ENCODE measurements around the gene NREP. TPM values are rescaled to one million over a fixed set of nuclear protein-coding genes. Genes with fewer than 3 reads are reported as not detected.

Gene NREP, protein sequence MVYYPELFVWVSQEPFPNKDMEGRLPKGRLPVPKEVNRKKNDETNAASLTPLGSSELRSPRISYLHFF
- 10 to 100 TPM in 1 of 5 experiments, 1 to 10 TPM in 4; 3.5 to 28.7 (median 5.1) TPM for total RNA-seq
- polyA plus RNA-seq, result 10 to 100 TPM in 1 of 2 donors, 1 to 10 TPM in 1; 9.8 to 13.4 TPM
- total RNA-seq, result 3.8 reads per million, percentile 19 among the genes with 10 or more reads in this experiment

DNA sequence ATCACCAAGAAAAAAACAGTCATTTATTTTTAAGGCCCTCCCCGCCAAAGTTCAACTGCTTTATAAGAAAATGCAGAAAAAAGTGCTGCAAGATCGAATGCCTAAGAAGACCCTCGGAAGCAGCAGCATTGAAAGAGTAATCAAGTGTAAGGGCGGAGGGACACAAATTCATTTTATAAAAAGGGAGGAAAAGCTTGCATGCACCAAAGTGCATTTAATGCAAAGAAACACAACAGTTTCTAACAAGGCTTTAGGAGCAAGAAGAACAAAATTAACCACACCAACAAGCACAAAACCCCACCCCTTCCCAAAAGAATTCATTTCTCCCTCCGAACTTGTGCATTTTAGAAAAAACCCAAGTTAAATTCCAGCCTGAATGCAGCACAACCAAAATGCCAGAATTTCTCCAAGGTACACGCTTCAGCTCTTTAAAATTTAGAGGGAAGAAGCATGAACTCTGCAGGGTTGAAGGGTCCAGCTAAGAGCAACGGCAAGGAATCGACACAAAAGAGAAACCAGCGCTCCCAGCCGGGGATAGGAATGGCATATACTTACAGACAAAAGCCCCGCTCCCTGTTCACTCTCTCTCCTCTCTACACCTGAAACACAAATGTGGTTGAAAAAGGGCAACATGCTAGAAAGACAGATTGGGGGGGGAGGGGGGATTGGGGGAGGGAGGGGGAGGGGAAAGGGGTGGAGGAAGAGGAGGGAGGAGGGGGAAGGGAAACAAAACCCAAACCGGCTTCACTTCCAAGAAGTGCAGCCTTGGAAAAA lies at the start of gene NREP:
Gene NREP (minus strand): TSS at position 614 of the 774 bp plus-strand sequence. CDS start 1,422 bp downstream, outside the sequence.
- intact Hi-C loops (cut with micrococcal nuclease), result loop anchor here (1.0 to 10.0 kb wide), 16 partner anchors 14 to 1221 kb away; partner anchors contain the start of genes SLC25A46 (in 2 of the 2), STARD4 (in 2 of the 2), WDR36 (in 2 of the 2) and DCP2 (in 1 of the 2)
- DNase-seq (peak in 2 of 9 donors; percentile 31 to 40), ATAC-seq (no peak)
- Mint-ChIP-seq H3K4me3 (peak within 1 kb of the TSS; percentile 83 to 94 (median 90)), H3K36me3 (peaks cover 0 to 12% (median 0%) of the 10 kb centered on the region in 5 donors), H3K27me3 (peaks cover 0 to 4% (median 0%) of the 10 kb centered on the region in 5 donors), H3K9me3 (no peaks in the 10 kb centered on the region), H3K4me1 (peaks cover 4 to 32% (median 18%) of the 10 kb centered on the region in 7 donors), H3K27ac (peak within 1 kb of the TSS; percentile 57 to 92 (median 81))
- POLR2A ChIA-PET, result interaction anchor here (0.6 to 1.0 kb wide), 2 partner anchors 8 to 273 kb away, joined by 3 to 4 read pairs; no protein-coding TSS in a partner anchor
- Histone ChIP-seq H3K36me3 (ENCODE audit: control insufficient read depth in 2 of 3, insufficient read depth in 3 of 3, low read length in 3 of 3) (peaks cover 0 to 4% (median 0%) of the 10 kb centered on the region in 3 experiments), H3K27me3 (ENCODE audit: control insufficient read depth in 2 of 2, insufficient read depth in 2 of 2, low read length in 2 of 2) (no peaks in the 10 kb centered on the region), H3K4me3 (ENCODE audit: low read length) (peak within 1 kb of the TSS; percentile 64), H3K9me3 (ENCODE audit: control insufficient read depth in 2 of 3, low read length in 3 of 3) (no peaks in the 10 kb centered on the region), H3K27ac (ENCODE audit: low read depth, low read length) (peak within 1 kb of the TSS; percentile 75), H3K4me1 (ENCODE audit: control insufficient read depth in 2 of 2, insufficient read depth in 2 of 2, low read length in 2 of 2) (peaks cover 0 to 4% of the 10 kb centered on the region in 2 donors)
- CTCF ChIA-PET, result no interaction called here

- H3K4me1 ChIP-seq (ENCODE audit: control insufficient read depth in 2 of 2, insufficient read depth in 2 of 2, low read length in 2 of 2), result no peaks in the 10 kb centered on the region
- ATAC-seq, result no peak
- intact Hi-C loops (cut with micrococcal nuclease), result no loop called here
- CTCF ChIA-PET, result no interaction called here
- Mint-ChIP-seq H3K27me3 (peaks cover 0 to 15% (median 4%) of the 10 kb centered on the region in 5 donors), H3K27ac (no peak overlapping the region), H3K36me3 (no peaks in the 10 kb centered on the region), H3K4me1 (no peaks in the 10 kb centered on the region), H3K4me3 (no peak overlapping the region), H3K9me3 (no peaks in the 10 kb centered on the region)
- no peak overlapping the region for H3K27ac ChIP-seq (ENCODE audit: low read depth, low read length)
- no peaks in the 10 kb centered on the region for H3K36me3 ChIP-seq (ENCODE audit: control insufficient read depth in 2 of 3, insufficient read depth in 3 of 3, low read length in 3 of 3)
- H3K9me3 ChIP-seq (ENCODE audit: control insufficient read depth in 2 of 3, low read length in 3 of 3), result no peaks in the 10 kb centered on the region
- POLR2A ChIA-PET, result no interaction called here
- no peak for DNase-seq
- no peaks in the 10 kb centered on the region for H3K27me3 ChIP-seq (ENCODE audit: control insufficient read depth in 2 of 2, insufficient read depth in 2 of 2, low read length in 2 of 2)
- H3K4me3 ChIP-seq (ENCODE audit: low read length), result no peak overlapping the region
Observed at GRCh38 chr5:111806753-111807152, 49.8 kb upstream of the NREP start.

DNA sequence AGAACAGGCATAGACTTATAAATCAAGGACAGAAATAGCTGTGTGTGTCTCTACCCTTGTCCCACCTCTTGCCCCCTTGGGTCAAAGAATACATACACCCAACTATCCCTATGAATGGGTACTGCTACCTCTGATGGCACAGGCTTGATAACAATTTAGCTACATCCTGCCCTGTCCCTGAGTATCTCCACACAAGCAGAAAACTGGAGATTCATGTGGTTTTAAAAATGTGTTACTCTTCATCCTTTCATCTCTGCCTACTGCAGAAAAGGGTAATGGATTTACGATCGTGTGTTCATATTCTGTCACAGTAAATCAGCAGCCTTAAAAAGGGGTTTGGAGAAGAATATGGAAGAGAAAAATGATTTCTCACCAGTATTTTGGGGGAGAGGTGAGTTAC lies 49.2 kb upstream of the NREP start:
- POLR2A ChIA-PET, result no interaction called here
- Histone ChIP-seq H3K27me3 (ENCODE audit: control insufficient read depth in 2 of 2, insufficient read depth in 2 of 2, low read length in 2 of 2) (no peaks in the 10 kb centered on the region), H3K9me3 (ENCODE audit: control insufficient read depth in 2 of 3, low read length in 3 of 3) (no peaks in the 10 kb centered on the region), H3K36me3 (ENCODE audit: control insufficient read depth in 2 of 3, insufficient read depth in 3 of 3, low read length in 3 of 3) (no peaks in the 10 kb centered on the region), H3K4me1 (ENCODE audit: control insufficient read depth in 2 of 2, insufficient read depth in 2 of 2, low read length in 2 of 2) (no peaks in the 10 kb centered on the region), H3K4me3 (ENCODE audit: low read length) (no peak overlapping the region), H3K27ac (ENCODE audit: low read depth, low read length) (no peak overlapping the region)
- CTCF ChIA-PET, result no interaction called here
- no peaks in the 10 kb centered on the region for H3K4me1 Mint-ChIP-seq
- intact Hi-C loops (cut with micrococcal nuclease), result no loop called here
- no peak overlapping the region for H3K4me3 Mint-ChIP-seq
- no peak overlapping the region for H3K27ac Mint-ChIP-seq
- ATAC-seq (no peak), DNase-seq (no peak)
- no peaks in the 10 kb centered on the region for H3K36me3 Mint-ChIP-seq
- H3K27me3 Mint-ChIP-seq, result peaks cover 0 to 15% (median 6%) of the 10 kb centered on the region in 5 donors
- H3K9me3 Mint-ChIP-seq, result no peaks in the 10 kb centered on the region

GRCh38 chr5:111805071-111805470 lies 48.1 kb upstream of the NREP start:
- ChIA-PET CTCF (no interaction called here), POLR2A (no interaction called here)
- Histone ChIP-seq H3K9me3 (ENCODE audit: control insufficient read depth in 2 of 3, low read length in 3 of 3) (no peaks in the 10 kb centered on the region), H3K27me3 (ENCODE audit: control insufficient read depth in 2 of 2, insufficient read depth in 2 of 2, low read length in 2 of 2) (no peaks in the 10 kb centered on the region), H3K27ac (ENCODE audit: low read depth, low read length) (no peak overlapping the region), H3K4me1 (ENCODE audit: control insufficient read depth in 2 of 2, insufficient read depth in 2 of 2, low read length in 2 of 2) (no peaks in the 10 kb centered on the region), H3K36me3 (ENCODE audit: control insufficient read depth in 2 of 3, insufficient read depth in 3 of 3, low read length in 3 of 3) (no peaks in the 10 kb centered on the region), H3K4me3 (ENCODE audit: low read length) (no peak overlapping the region)
- no peaks in the 10 kb centered on the region for H3K36me3 Mint-ChIP-seq
- H3K27ac Mint-ChIP-seq, result no peak overlapping the region
- intact Hi-C loops (cut with micrococcal nuclease), result no loop called here
- no peaks in the 10 kb centered on the region for H3K9me3 Mint-ChIP-seq
- DNase-seq (no peak), ATAC-seq (no peak)
- no peaks in the 10 kb centered on the region for H3K4me1 Mint-ChIP-seq
- H3K4me3 Mint-ChIP-seq, result no peak overlapping the region
- peaks cover 0 to 13% (median 6%) of the 10 kb centered on the region in 5 donors for H3K27me3 Mint-ChIP-seq

DNA sequence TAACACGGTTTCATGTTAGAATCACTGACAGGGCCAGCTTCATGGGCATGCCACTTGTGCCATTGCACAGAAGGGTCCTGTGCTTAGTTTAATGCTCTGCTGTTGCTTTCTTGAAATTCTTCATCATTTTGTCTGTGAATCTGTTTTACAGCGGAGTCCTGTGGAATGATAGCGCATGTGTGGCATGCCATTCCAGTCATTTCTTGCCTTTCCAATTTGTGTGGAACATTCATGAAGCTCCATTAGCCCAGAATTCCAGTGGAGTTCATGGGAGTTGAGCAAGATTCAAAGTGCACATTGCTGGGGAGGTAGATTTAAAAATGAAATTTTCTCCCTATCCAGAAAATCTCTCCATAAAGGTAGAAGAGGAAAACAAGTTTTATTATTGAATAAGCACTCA lies 43.4 kb upstream of the NREP start:
- POLR2A ChIA-PET, result no interaction called here
- Mint-ChIP-seq H3K27me3 (peaks cover 0 to 11% (median 3%) of the 10 kb centered on the region in 5 donors), H3K4me1 (peaks cover 0 to 5% (median 0%) of the 10 kb centered on the region in 7 donors), H3K9me3 (peaks cover 0 to 5% (median 2%) of the 10 kb centered on the region in 11 donors), H3K4me3 (no peak overlapping the region), H3K27ac (no peak overlapping the region), H3K36me3 (no peaks in the 10 kb centered on the region)
- intact Hi-C loops (cut with micrococcal nuclease), result no loop called here
- Histone ChIP-seq H3K9me3 (ENCODE audit: control insufficient read depth in 2 of 3, low read length in 3 of 3) (no peaks in the 10 kb centered on the region), H3K4me3 (ENCODE audit: low read length) (no peak overlapping the region), H3K36me3 (ENCODE audit: control insufficient read depth in 2 of 3, insufficient read depth in 3 of 3, low read length in 3 of 3) (no peaks in the 10 kb centered on the region), H3K4me1 (ENCODE audit: control insufficient read depth in 2 of 2, insufficient read depth in 2 of 2, low read length in 2 of 2) (no peaks in the 10 kb centered on the region), H3K27me3 (ENCODE audit: control insufficient read depth in 2 of 2, insufficient read depth in 2 of 2, low read length in 2 of 2) (no peaks in the 10 kb centered on the region), H3K27ac (ENCODE audit: low read depth, low read length) (no peak overlapping the region)
- CTCF ChIA-PET, result no interaction called here
- no peak for ATAC-seq
- no peak for DNase-seq

GRCh38 chr5:111795142-111795541 lies 38.1 kb upstream of the NREP start:
- no peak overlapping the region for H3K27ac ChIP-seq (ENCODE audit: low read depth, low read length)
- intact Hi-C loops (cut with micrococcal nuclease), result no loop called here
- H3K9me3 ChIP-seq (ENCODE audit: control insufficient read depth in 2 of 3, low read length in 3 of 3), result no peaks in the 10 kb centered on the region
- Mint-ChIP-seq H3K36me3 (no peaks in the 10 kb centered on the region), H3K27ac (no peak overlapping the region), H3K4me1 (peaks cover 0 to 5% (median 0%) of the 10 kb centered on the region in 7 donors), H3K27me3 (peaks cover 0 to 17% (median 4%) of the 10 kb centered on the region in 5 donors), H3K4me3 (no peak overlapping the region), H3K9me3 (peaks cover 0 to 10% (median 3%) of the 10 kb centered on the region in 11 donors)
- no peaks in the 10 kb centered on the region for H3K4me1 ChIP-seq (ENCODE audit: control insufficient read depth in 2 of 2, insufficient read depth in 2 of 2, low read length in 2 of 2)
- no peaks in the 10 kb centered on the region for H3K27me3 ChIP-seq (ENCODE audit: control insufficient read depth in 2 of 2, insufficient read depth in 2 of 2, low read length in 2 of 2)
- no peaks in the 10 kb centered on the region for H3K36me3 ChIP-seq (ENCODE audit: control insufficient read depth in 2 of 3, insufficient read depth in 3 of 3, low read length in 3 of 3)
- H3K4me3 ChIP-seq (ENCODE audit: low read length), result no peak overlapping the region
- ATAC-seq, result no peak
- CTCF ChIA-PET, result no interaction called here
- DNase-seq, result no peak
- POLR2A ChIA-PET, result no interaction called here

Measured in naive thymus-derived CD4-positive, alpha-beta T cell (primary cell).